Stimulated activated CD8-positive, alpha-beta memory T cell treated with anti-CD3 and anti-CD28 coated beads, Interleukin-7, amount 100 ng/mL, for 1 hour (primary cell): ENCODE measurements around the gene ACOT13.
"Not testable (repeated sequence)": the region's sequence is repeated elsewhere in the genome, so short reads cannot be mapped to it uniquely, and the experiment has no call there.

Experiments
- DNase-seq, 2 donors: peaks; one replicate each; pipeline ENCODE4 v3.0.0-alpha.2; 2020; ENCODE audit warnings: low read depth in 2 of 2

The ACOT13 gene

GRCh38 chr6:24692848-24693592 is 26.1 kb downstream of the ACOT13 start:
- DNase-seq, result no peak

GRCh38 chr6:24694198-24694597 is 27.3 kb downstream of the ACOT13 start:
- no peak for DNase-seq

- not testable (repeated sequence) for DNase-seq
Observed at GRCh38 chr6:24695635-24696034, 28.8 kb downstream of the ACOT13 start.

- no peak for DNase-seq
Observed at GRCh38 chr6:24696097-24696496, 29.2 kb downstream of the ACOT13 start.

- DNase-seq, result no peak
Observed at GRCh38 chr6:24699521-24700359, 32.9 kb downstream of the ACOT13 start.

- DNase-seq, result no peak
Observed at GRCh38 chr6:24702720-24703282, 35.9 kb downstream of the ACOT13 start.

- no peak for DNase-seq
Observed at GRCh38 chr6:24704468-24704867, 37.6 kb downstream of the ACOT13 start.

GRCh38 chr6:24708612-24709011 is 41.7 kb downstream of the ACOT13 start:
- no peak for DNase-seq

- no peak for DNase-seq
Observed at GRCh38 chr6:24709014-24709711, 42.3 kb downstream of the ACOT13 start.

- no peak for DNase-seq
Observed at GRCh38 chr6:24710519-24711303, 43.8 kb downstream of the ACOT13 start.

GRCh38 chr6:24716602-24717148 is 49.8 kb downstream of the ACOT13 start:
- DNase-seq, result not testable (repeated sequence)

GRCh38 chr6:24718449-24719124 is 51.7 kb downstream of the ACOT13 start:
- DNase-seq, result no peak

- peak; percentile 12 to 19 for DNase-seq
Observed at GRCh38 chr6:24719125-24719971, 52.5 kb downstream of the ACOT13 start, which contains the start of gene C6orf62. Gene C6orf62, minus strand, starts transcription at chr6:24719154. Its CDS starts 486 bp downstream, at chr6:24718668.

GRCh38 chr6:24720131-24720603 is 53.3 kb downstream of the ACOT13 start:
- DNase-seq, result peak; percentile 56 to 64

- DNase-seq, result peak; percentile 98 to 99
Observed at GRCh38 chr6:24720604-24721460, 54.0 kb downstream of the ACOT13 start.

GRCh38 chr6:24721461-24722215 is 54.8 kb downstream of the ACOT13 start:
- no peak for DNase-seq

GRCh38 chr6:24723270-24723669 is 56.4 kb downstream of the ACOT13 start:
- DNase-seq, result no peak
